ENCODE results near the gene GLG1. TPM values are rescaled to one million over a fixed set of nuclear protein-coding genes. Genes with fewer than 3 reads are reported as not detected.

The GLG1 gene
- total RNA-seq, 1 experiment from 2014 or later: 139 TPM

DNA sequence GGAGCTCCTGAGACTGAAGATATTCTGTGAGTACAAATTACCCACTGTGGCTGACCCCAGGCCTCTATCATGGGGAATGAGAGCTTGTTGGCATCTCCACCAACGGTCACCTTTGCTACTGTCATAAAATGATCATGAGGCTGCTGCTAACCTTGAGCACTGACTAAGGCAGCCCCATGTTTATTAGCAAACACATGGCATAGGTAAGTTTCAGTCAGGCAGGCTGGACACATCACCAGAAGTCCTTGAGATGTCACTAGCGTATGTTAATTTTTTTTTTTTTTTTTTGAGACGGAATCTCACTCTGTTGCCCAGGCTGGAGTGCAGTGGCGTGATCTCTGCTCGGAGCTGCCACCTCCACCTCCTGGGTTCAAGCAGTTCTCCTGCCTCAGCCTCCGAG, 1.5 kb upstream of the GLG1 start:
- H3K27ac Mint-ChIP-seq (ENCODE audit: unreplicated experiment): no peak overlapping the region

GRCh38 chr16:74607962-74608356, 1.0 kb upstream of the GLG1 start:
- Mint-ChIP-seq H3K4me1 (ENCODE audit: low read depth, unreplicated experiment) (peaks cover 30% of the 10 kb centered on the region), H3K9me3 (ENCODE audit: low read depth, unreplicated experiment) (no peaks in the 10 kb centered on the region), H3K36me3 (ENCODE audit: insufficient read depth, unreplicated experiment) (peaks cover 27% of the 10 kb centered on the region), H3K27me3 (ENCODE audit: unreplicated experiment) (no peaks in the 10 kb centered on the region), H3K4me3 (ENCODE audit: low read depth, unreplicated experiment) (peak overlapping the region; percentile 94), H3K27ac (ENCODE audit: unreplicated experiment) (no peak overlapping the region)
- intact Hi-C loops (cut with micrococcal nuclease; ENCODE audit: unreplicated experiment): loop anchor here (5.0 kb wide), 1 partner anchor 126 kb away; no protein-coding TSS in a partner anchor
- no peak for TF ChIP-seq CTCF (IDR thresholded peaks at IDR 0.05; ENCODE audit: unreplicated experiment)
- DNase-seq: no peak
- BruUV-seq (replicated peaks): no TSS peak
- CTCF ChIA-PET: interaction anchor here (0.9 to 1.9 kb wide), 2 partner anchors 127 to 302 kb away, joined by 4 to 11 read pairs; no protein-coding TSS in a partner anchor

More for the DNA sequence above, 1.5 kb upstream of the GLG1 start:
- H3K9me3 Mint-ChIP-seq (ENCODE audit: low read depth, unreplicated experiment): no peaks in the 10 kb centered on the region
- peaks cover 27% of the 10 kb centered on the region for H3K36me3 Mint-ChIP-seq (ENCODE audit: insufficient read depth, unreplicated experiment)
- H3K27me3 Mint-ChIP-seq (ENCODE audit: unreplicated experiment): no peaks in the 10 kb centered on the region
- DNase-seq: no peak
- intact Hi-C loops (cut with micrococcal nuclease; ENCODE audit: unreplicated experiment): loop anchor here (5.0 kb wide), 1 partner anchor 126 kb away; no protein-coding TSS in a partner anchor
- BruUV-seq (replicated peaks): no TSS peak
- peaks cover 29% of the 10 kb centered on the region for H3K4me1 Mint-ChIP-seq (ENCODE audit: low read depth, unreplicated experiment)
- H3K4me3 Mint-ChIP-seq (ENCODE audit: low read depth, unreplicated experiment): no peak overlapping the region
- no peak for TF ChIP-seq CTCF (IDR thresholded peaks at IDR 0.05; ENCODE audit: unreplicated experiment)
- CTCF ChIA-PET: no interaction called here

GRCh38 chr16:74607310-74607961, 522 bp upstream of the GLG1 start:
- TF ChIP-seq CTCF (IDR thresholded peaks at IDR 0.05; ENCODE audit: unreplicated experiment): no peak
- intact Hi-C loops (cut with micrococcal nuclease; ENCODE audit: unreplicated experiment): loop anchor here (5.0 kb wide), 1 partner anchor 125 kb away; no protein-coding TSS in a partner anchor
- Mint-ChIP-seq H3K27me3 (ENCODE audit: unreplicated experiment) (no peaks in the 10 kb centered on the region), H3K27ac (ENCODE audit: unreplicated experiment) (peak overlapping the region; percentile 80), H3K36me3 (ENCODE audit: insufficient read depth, unreplicated experiment) (peaks cover 27% of the 10 kb centered on the region), H3K4me1 (ENCODE audit: low read depth, unreplicated experiment) (peaks cover 30% of the 10 kb centered on the region), H3K4me3 (ENCODE audit: low read depth, unreplicated experiment) (peak overlapping the region; percentile 94), H3K9me3 (ENCODE audit: low read depth, unreplicated experiment) (no peaks in the 10 kb centered on the region)
- DNase-seq: no peak
- no TSS peak for BruUV-seq (replicated peaks)
- CTCF ChIA-PET: interaction anchor here (0.5 to 1.9 kb wide), 5 partner anchors 48 to 302 kb away, joined by 3 to 11 read pairs (median 3); no protein-coding TSS in a partner anchor

- intact Hi-C loops (cut with micrococcal nuclease; ENCODE audit: unreplicated experiment): loop anchor here (5.0 kb wide), 1 partner anchor 124 kb away; no protein-coding TSS in a partner anchor
- H3K9me3 Mint-ChIP-seq (ENCODE audit: low read depth, unreplicated experiment): no peaks in the 10 kb centered on the region
- H3K27ac Mint-ChIP-seq (ENCODE audit: unreplicated experiment): peak overlapping the region; percentile 92
- CTCF ChIA-PET: interaction anchor here (0.6 to 1.9 kb wide), 6 partner anchors 17 to 1650 kb away, joined by 3 to 11 read pairs (median 4); no protein-coding TSS in a partner anchor
- no peaks in the 10 kb centered on the region for H3K27me3 Mint-ChIP-seq (ENCODE audit: unreplicated experiment)
- no peak for TF ChIP-seq CTCF (IDR thresholded peaks at IDR 0.05; ENCODE audit: unreplicated experiment)
- TSS peak; percentile 49 for BruUV-seq (replicated peaks)
- peaks cover 27% of the 10 kb centered on the region for H3K36me3 Mint-ChIP-seq (ENCODE audit: insufficient read depth, unreplicated experiment)
- peaks cover 43% of the 10 kb centered on the region for H3K4me1 Mint-ChIP-seq (ENCODE audit: low read depth, unreplicated experiment)
- peak overlapping the region; percentile 94 for H3K4me3 Mint-ChIP-seq (ENCODE audit: low read depth, unreplicated experiment)
- DNase-seq: no peak
Observed at GRCh38 chr16:74605746-74606520, 981 bp downstream of the GLG1 start.

Measured in Calu3 (cell line).